ENCODE results near the gene CACNB1. TPM values are rescaled to one million over a fixed set of nuclear protein-coding genes. Genes with fewer than 3 reads are reported as not detected.

Gene CACNB1
- total and polyA plus RNA-seq, 8 donors, result 2.4 to 57.2 (median 6.3) TPM

DNA sequence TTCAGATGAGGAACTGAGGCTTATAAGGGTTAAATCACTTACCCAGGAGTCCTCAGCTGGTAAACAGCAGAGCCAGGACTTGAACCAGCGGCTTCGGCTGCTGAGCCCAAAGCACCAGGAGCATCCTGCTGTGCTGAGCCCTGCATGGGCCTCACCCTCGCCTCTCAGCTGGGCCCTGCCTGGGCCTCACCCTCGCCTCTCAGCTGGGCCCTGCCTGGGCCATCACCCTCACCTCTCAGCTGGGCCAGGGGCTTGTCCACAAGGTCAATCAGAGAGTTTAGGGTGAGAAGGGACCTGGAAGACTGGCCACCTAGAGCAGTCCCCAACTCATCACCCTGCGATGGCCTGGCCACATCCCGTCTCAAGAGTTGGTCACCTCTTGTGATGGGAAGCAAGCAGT lies 24.1 kb upstream of the CACNB1 start:
- Histone ChIP-seq H3K36me3 (no peaks in the 10 kb centered on the region), H3K4me3 (no peak overlapping the region), H3K27ac (no peak overlapping the region), H3K9me3 (no peaks in the 10 kb centered on the region), H3K27me3 (peaks cover 11 to 78% (median 30%) of the 10 kb centered on the region in 3 donors), H3K4me1 (peaks cover 15 to 25% (median 23%) of the 10 kb centered on the region in 4 donors)
- intact Hi-C loops (cut with DNase I; ENCODE audit: low total_unique reads), result no loop called here
- no peak for TF ChIP-seq POLR2A (IDR thresholded peaks at IDR 0.05)
- no peak for TF ChIP-seq POLR2AphosphoS5 (IDR thresholded peaks at IDR 0.05)
- TF ChIP-seq, protein P1, sequence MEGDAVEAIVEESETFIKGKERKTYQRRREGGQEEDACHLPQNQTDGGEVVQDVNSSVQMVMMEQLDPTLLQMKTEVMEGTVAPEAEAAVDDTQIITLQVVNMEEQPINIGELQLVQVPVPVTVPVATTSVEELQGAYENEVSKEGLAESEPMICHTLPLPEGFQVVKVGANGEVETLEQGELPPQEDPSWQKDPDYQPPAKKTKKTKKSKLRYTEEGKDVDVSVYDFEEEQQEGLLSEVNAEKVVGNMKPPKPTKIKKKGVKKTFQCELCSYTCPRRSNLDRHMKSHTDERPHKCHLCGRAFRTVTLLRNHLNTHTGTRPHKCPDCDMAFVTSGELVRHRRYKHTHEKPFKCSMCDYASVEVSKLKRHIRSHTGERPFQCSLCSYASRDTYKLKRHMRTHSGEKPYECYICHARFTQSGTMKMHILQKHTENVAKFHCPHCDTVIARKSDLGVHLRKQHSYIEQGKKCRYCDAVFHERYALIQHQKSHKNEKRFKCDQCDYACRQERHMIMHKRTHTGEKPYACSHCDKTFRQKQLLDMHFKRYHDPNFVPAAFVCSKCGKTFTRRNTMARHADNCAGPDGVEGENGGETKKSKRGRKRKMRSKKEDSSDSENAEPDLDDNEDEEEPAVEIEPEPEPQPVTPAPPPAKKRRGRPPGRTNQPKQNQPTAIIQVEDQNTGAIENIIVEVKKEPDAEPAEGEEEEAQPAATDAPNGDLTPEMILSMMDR (IDR thresholded peaks at IDR 0.05), result no peak
- TF ChIP-seq EP300 (IDR thresholded peaks at IDR 0.05), result no peak
- 86 to 100% (median 90%) methylated on average over 2 to 6 of the region's 6 CpGs for WGBS, 5 donors
- DNase-seq, result no peak

DNA sequence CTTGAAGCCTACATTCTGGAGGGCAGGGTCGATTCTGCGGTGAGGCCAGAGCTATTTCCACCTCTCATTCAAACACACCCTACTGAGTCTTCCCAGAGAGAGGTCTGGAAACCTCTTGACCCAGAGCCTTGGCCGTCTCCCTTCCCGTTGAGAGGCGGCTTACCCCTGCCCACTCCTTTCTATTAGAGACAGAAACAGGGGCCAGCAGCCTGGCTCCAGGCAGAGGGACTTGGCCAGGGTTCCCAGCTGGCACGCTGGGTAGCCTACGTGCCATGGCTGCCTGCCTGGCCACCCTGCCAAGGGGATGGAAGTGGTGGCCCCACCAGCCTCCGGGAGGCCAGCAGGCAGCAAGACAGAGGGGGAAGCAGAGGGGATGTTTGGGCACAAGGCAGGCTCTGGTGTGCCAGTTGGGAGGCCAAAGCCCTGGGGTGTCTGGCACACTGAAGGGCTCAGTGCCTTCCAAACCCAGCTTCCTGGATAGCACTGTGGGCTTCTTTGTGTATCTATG lies 22.2 kb upstream of the CACNB1 start:
- Histone ChIP-seq H3K27ac (no peak overlapping the region), H3K4me3 (no peak overlapping the region), H3K36me3 (no peaks in the 10 kb centered on the region), H3K4me1 (peaks cover 1 to 6% (median 4%) of the 10 kb centered on the region in 4 donors), H3K27me3 (peaks cover 0 to 69% (median 13%) of the 10 kb centered on the region in 3 donors), H3K9me3 (no peaks in the 10 kb centered on the region)
- no peak for DNase-seq
- no peak for TF ChIP-seq EP300 (IDR thresholded peaks at IDR 0.05)
- TF ChIP-seq POLR2A (IDR thresholded peaks at IDR 0.05), result no peak
- TF ChIP-seq, protein P1 (IDR thresholded peaks at IDR 0.05), result no peak
- intact Hi-C loops (cut with DNase I; ENCODE audit: low total_unique reads), result no loop called here
- WGBS, 5 donors, result 58 to 69% (median 66%) methylated on average over 4 to 8 of the region's 8 CpGs

DNA sequence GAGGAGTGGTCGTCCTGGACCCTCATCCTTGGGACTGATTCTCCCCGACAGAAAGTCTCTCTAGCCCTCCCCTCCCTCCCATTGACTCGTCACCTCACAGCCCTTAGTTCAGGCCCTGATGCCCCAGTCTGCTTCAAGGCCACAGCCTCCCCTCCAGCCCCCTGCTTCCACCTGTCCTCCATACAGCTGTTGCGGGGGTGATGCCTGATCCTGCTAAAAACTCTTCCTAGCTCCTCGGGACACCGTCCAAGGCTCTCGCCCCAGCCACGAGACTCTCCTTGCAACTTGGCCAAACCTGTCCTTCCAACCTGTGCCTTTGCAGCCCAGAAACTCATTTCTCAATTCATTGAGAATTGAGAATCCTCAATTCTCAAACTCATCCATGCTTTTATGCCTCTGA lies 21.4 kb upstream of the CACNB1 start:
- Histone ChIP-seq H3K4me3 (no peak overlapping the region), H3K27me3 (peaks cover 0 to 61% (median 8%) of the 10 kb centered on the region in 3 donors), H3K4me1 (no peaks in the 10 kb centered on the region), H3K36me3 (no peaks in the 10 kb centered on the region), H3K9me3 (no peaks in the 10 kb centered on the region), H3K27ac (no peak overlapping the region)
- TF ChIP-seq POLR2AphosphoS5 (IDR thresholded peaks at IDR 0.05) (no peak), EP300 (IDR thresholded peaks at IDR 0.05) (no peak), POLR2A (IDR thresholded peaks at IDR 0.05) (no peak)
- TF ChIP-seq, protein P1 (IDR thresholded peaks at IDR 0.05), result no peak
- WGBS, 5 donors, result 57 to 74% (median 68%) methylated on average over 8 of the region's 8 CpGs
- no peak for DNase-seq
- intact Hi-C loops (cut with DNase I; ENCODE audit: low total_unique reads), result no loop called here

DNA sequence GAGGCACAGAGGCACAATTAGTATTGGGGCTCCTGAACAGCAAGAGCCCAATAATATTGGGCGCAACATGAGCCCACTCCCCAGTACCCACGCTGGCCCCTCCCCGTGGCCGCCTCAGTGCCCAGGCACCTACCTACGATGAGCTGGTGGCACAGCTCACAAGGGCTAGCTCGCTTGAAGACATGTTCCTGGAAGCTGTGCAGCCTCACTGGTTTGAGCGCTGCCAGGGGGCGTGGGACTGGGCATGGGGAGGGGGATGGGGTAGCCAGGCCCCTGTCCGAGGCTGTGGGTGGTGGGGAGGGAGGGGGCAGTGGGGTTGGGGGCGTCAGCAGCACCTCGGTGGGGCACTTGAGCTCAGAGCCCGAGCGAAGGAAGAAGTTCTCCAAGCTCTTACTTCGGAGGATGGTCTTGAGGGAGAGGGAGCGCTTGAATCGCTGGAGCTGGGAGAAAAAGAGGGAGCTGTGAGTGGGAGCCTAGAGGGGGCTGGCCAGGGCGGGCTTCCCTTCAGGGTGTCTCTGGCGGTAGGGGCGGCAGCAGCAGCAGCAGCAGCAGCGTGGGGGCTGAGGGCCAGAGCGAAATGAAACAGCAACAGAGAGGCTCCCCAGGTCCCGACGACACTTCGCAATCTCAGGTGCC lies 20.4 kb upstream of the CACNB1 start:
- no peak overlapping the region for H3K4me3 ChIP-seq
- no peaks in the 10 kb centered on the region for H3K9me3 ChIP-seq
- intact Hi-C loops (cut with DNase I; ENCODE audit: low total_unique reads), result no loop called here
- no peaks in the 10 kb centered on the region for H3K36me3 ChIP-seq
- DNase-seq, result no peak
- 19 to 32% (median 27%) methylated on average over 22 to 24 of the region's 24 CpGs for WGBS, 5 donors
- peaks cover 0 to under 1% (median 0%) of the 10 kb centered on the region in 4 donors for H3K4me1 ChIP-seq
- peaks cover 0 to 54% (median 8%) of the 10 kb centered on the region in 3 donors for H3K27me3 ChIP-seq
- H3K27ac ChIP-seq, result no peak overlapping the region
- TF ChIP-seq POLR2A (IDR thresholded peaks at IDR 0.05), result no peak
- TF ChIP-seq, protein P1 (IDR thresholded peaks at IDR 0.05), result no peak
- TF ChIP-seq EP300 (IDR thresholded peaks at IDR 0.05), result no peak
- no peak for TF ChIP-seq POLR2AphosphoS5 (IDR thresholded peaks at IDR 0.05)
